HUES6 (cell line): ENCODE data around the gene ADARB1.
"Not testable (repeated sequence)": the region's sequence is repeated elsewhere in the genome, so short reads cannot be mapped to it uniquely, and the experiment has no call there.

Experiments used
- H3K27ac ChIP-seq: 2 replicates; pipeline ENCODE4 v1.7.0; 2013; ENCODE audit warnings: low read depth, mild to moderate bottlenecking, low read length, inconsistent platforms
- H3K27me3 ChIP-seq: 2 replicates; pipeline ENCODE4 v1.6.1; 2013; ENCODE audit warnings: low read length; ENCODE audit not compliant: control insufficient read depth, insufficient read depth
- H3K36me3 ChIP-seq: 2 replicates; pipeline ENCODE4 v1.6.1; 2013; ENCODE audit warnings: low read length; ENCODE audit not compliant: control insufficient read depth, insufficient read depth
- H3K4me1 ChIP-seq: 2 replicates; pipeline ENCODE4 v1.6.1; 2013; ENCODE audit warnings: low read length; ENCODE audit not compliant: control insufficient read depth, insufficient read depth
- H3K4me3 ChIP-seq: 2 replicates; pipeline ENCODE4 v1.5.1; 2013; ENCODE audit warnings: low read depth, low read length
- H3K9ac ChIP-seq: one replicate; pipeline ENCODE4 v1.6.1; 2013; ENCODE audit warnings: mild to moderate bottlenecking, low read length
- H3K9me3 ChIP-seq: 2 replicates; pipeline ENCODE4 v1.6.1; 2013; ENCODE audit warnings: low read depth, low read length; ENCODE audit not compliant: control insufficient read depth, insufficient read depth

Gene ADARB1

GRCh38 chr21:45142469-45143308 lies 68.3 kb downstream of the ADARB1 start:
- Histone ChIP-seq H3K27me3 (no peaks in the 10 kb centered on the region), H3K9me3 (no peaks in the 10 kb centered on the region), H3K27ac (no peak overlapping the region), H3K36me3 (0 out of 2 replicates have a peak, but pooled peaks cover 4% of the 10 kb centered on the region), H3K4me3 (no peak overlapping the region), H3K4me1 (peaks cover 6% of the 10 kb centered on the region; the same call in 1 of the 2 replicates), H3K9ac (no peak overlapping the region)

GRCh38 chr21:45143855-45144254 lies 69.5 kb downstream of the ADARB1 start:
- no peaks in the 10 kb centered on the region for H3K27me3 ChIP-seq
- no peak overlapping the region for H3K4me3 ChIP-seq

GRCh38 chr21:45145146-45145545 lies 70.8 kb downstream of the ADARB1 start:
- Histone ChIP-seq H3K36me3 (0 out of 2 replicates have a peak, but pooled peaks cover 4% of the 10 kb centered on the region), H3K9ac (no peak overlapping the region)

More at GRCh38 chr21:45143855-45144254, 69.5 kb downstream of the ADARB1 start:
- Histone ChIP-seq H3K27ac (no peak overlapping the region), H3K36me3 (0 out of 2 replicates have a peak, but pooled peaks cover 4% of the 10 kb centered on the region), H3K9ac (no peak overlapping the region), H3K9me3 (no peaks in the 10 kb centered on the region), H3K4me1 (peaks cover 6% of the 10 kb centered on the region; the same call in 1 of the 2 replicates)

GRCh38 chr21:45145846-45146245 lies 71.5 kb downstream of the ADARB1 start:
- not testable (repeated sequence) for H3K4me3 ChIP-seq, H3K27me3 ChIP-seq, H3K4me1 ChIP-seq, H3K36me3 ChIP-seq, H3K9ac ChIP-seq, H3K9me3 ChIP-seq, H3K27ac ChIP-seq

More at GRCh38 chr21:45145146-45145545, 70.8 kb downstream of the ADARB1 start:
- Histone ChIP-seq H3K27ac (no peak overlapping the region), H3K4me3 (no peak overlapping the region), H3K27me3 (no peaks in the 10 kb centered on the region), H3K4me1 (peaks cover 6% of the 10 kb centered on the region; the same call in 1 of the 2 replicates), H3K9me3 (no peaks in the 10 kb centered on the region)

- no peak overlapping the region for H3K9ac ChIP-seq
- H3K4me1 ChIP-seq: peaks cover 6% of the 10 kb centered on the region; the same call in 1 of the 2 replicates
- no peaks in the 10 kb centered on the region for H3K9me3 ChIP-seq
- H3K27me3 ChIP-seq: no peaks in the 10 kb centered on the region
- H3K27ac ChIP-seq: no peak overlapping the region
- H3K36me3 ChIP-seq: 0 out of 2 replicates have a peak, but pooled peaks cover 4% of the 10 kb centered on the region
- no peak overlapping the region for H3K4me3 ChIP-seq
Measured at GRCh38 chr21:45146306-45146705, 71.9 kb downstream of the ADARB1 start.

- H3K27me3 ChIP-seq: no peaks in the 10 kb centered on the region
- H3K9me3 ChIP-seq: no peaks in the 10 kb centered on the region
- 0 out of 2 replicates have a peak, but pooled peaks cover 4% of the 10 kb centered on the region for H3K36me3 ChIP-seq
- no peak overlapping the region for H3K4me3 ChIP-seq
- H3K4me1 ChIP-seq: peaks cover 6% of the 10 kb centered on the region; the same call in 1 of the 2 replicates
- no peak overlapping the region for H3K9ac ChIP-seq
- no peak overlapping the region for H3K27ac ChIP-seq
Measured at GRCh38 chr21:45146801-45147200, 72.4 kb downstream of the ADARB1 start.

- Histone ChIP-seq H3K27me3 (no peaks in the 10 kb centered on the region), H3K36me3 (0 out of 2 replicates have a peak, but pooled peaks cover 4% of the 10 kb centered on the region), H3K4me1 (no peaks in the 10 kb centered on the region; the same call in 1 of the 2 replicates)
Measured at GRCh38 chr21:45147473-45148315, 73.3 kb downstream of the ADARB1 start.

GRCh38 chr21:45148316-45148990 lies 74.1 kb downstream of the ADARB1 start:
- H3K9ac ChIP-seq: no peak overlapping the region

More at GRCh38 chr21:45147473-45148315, 73.3 kb downstream of the ADARB1 start:
- Histone ChIP-seq H3K9me3 (no peaks in the 10 kb centered on the region), H3K27ac (no peak overlapping the region), H3K9ac (no peak overlapping the region), H3K4me3 (no peak overlapping the region)

GRCh38 chr21:45149021-45149420 lies 74.6 kb downstream of the ADARB1 start:
- Histone ChIP-seq H3K27ac (no peak overlapping the region), H3K4me1 (no peaks in the 10 kb centered on the region; the same call in 1 of the 2 replicates), H3K36me3 (0 out of 2 replicates have a peak, but pooled peaks cover 4% of the 10 kb centered on the region), H3K27me3 (no peaks in the 10 kb centered on the region), H3K4me3 (no peak overlapping the region), H3K9ac (no peak overlapping the region), H3K9me3 (no peaks in the 10 kb centered on the region)

More at GRCh38 chr21:45148316-45148990, 74.1 kb downstream of the ADARB1 start:
- Histone ChIP-seq H3K9me3 (no peaks in the 10 kb centered on the region), H3K36me3 (0 out of 2 replicates have a peak, but pooled peaks cover 4% of the 10 kb centered on the region), H3K4me1 (no peaks in the 10 kb centered on the region; the same call in 1 of the 2 replicates), H3K4me3 (no peak overlapping the region), H3K27ac (no peak overlapping the region), H3K27me3 (no peaks in the 10 kb centered on the region)

GRCh38 chr21:45150638-45151131 lies 76.3 kb downstream of the ADARB1 start:
- Histone ChIP-seq H3K36me3 (no peaks in the 10 kb centered on the region), H3K27me3 (no peaks in the 10 kb centered on the region), H3K9me3 (no peaks in the 10 kb centered on the region), H3K27ac (no peak overlapping the region), H3K4me3 (no peak overlapping the region), H3K4me1 (peaks cover 4% of the 10 kb centered on the region; the same call in 1 of the 2 replicates), H3K9ac (no peak overlapping the region)
